Endodermal cell (in vitro differentiated cells): ENCODE measurements around the gene ARID5A. TPM values are rescaled to one million over a fixed set of nuclear protein-coding genes. Genes with fewer than 3 reads are reported as not detected.
"Not testable (repeated sequence)": the region's sequence is repeated elsewhere in the genome, so short reads cannot be mapped to it uniquely, and the experiment has no call there.

Experiments
- DNase-seq: peaks from one replicate; pipeline ENCODE4 v3.0.0-alpha.2; 2017
- H3K27ac ChIP-seq: 2 replicates; pipeline ENCODE4 v1.5.1; 2013; ENCODE audit warnings: mild to moderate bottlenecking, low read depth, low read length, moderate library complexity
- H3K27me3 ChIP-seq: 2 replicates; pipeline ENCODE4 v1.6.1; 2013; ENCODE audit warnings: mild to moderate bottlenecking, low read length, moderate library complexity; ENCODE audit not compliant: insufficient read depth, control insufficient read depth, poor library complexity, severe bottlenecking
- H3K36me3 ChIP-seq: 2 replicates; pipeline ENCODE4 v1.7.0; 2013; ENCODE audit warnings: mild to moderate bottlenecking, low read length, moderate library complexity; ENCODE audit not compliant: control insufficient read depth, insufficient read depth
- H3K4me1 ChIP-seq: one replicate; pipeline ENCODE4 v1.7.0; 2013; ENCODE audit warnings: low read length; ENCODE audit not compliant: control insufficient read depth, insufficient read depth
- H3K4me3 ChIP-seq: 2 replicates; pipeline ENCODE4 v1.5.1; 2013; ENCODE audit warnings: mild to moderate bottlenecking, low read length, moderate library complexity
- H3K9ac ChIP-seq: 2 replicates; pipeline ENCODE4 v1.6.1; 2013; ENCODE audit warnings: mild to moderate bottlenecking, low read length, moderate library complexity; ENCODE audit not compliant: poor library complexity, severe bottlenecking; ENCODE audit errors: extremely low read depth
- H3K9me3 ChIP-seq: 2 replicates; pipeline ENCODE4 v1.6.1; 2013; ENCODE audit warnings: mild to moderate bottlenecking, low read length, moderate library complexity; ENCODE audit not compliant: control insufficient read depth
- H3K27ac Mint-ChIP-seq: 2 replicates; pipeline ENCODE4 v1.8.0; 2020; ENCODE audit warnings: mixed read lengths
- H3K27me3 Mint-ChIP-seq: 2 replicates; pipeline ENCODE4 v1.8.0; 2021; ENCODE audit warnings: mild to moderate bottlenecking, mixed read lengths; ENCODE audit not compliant: insufficient read depth
- H3K36me3 Mint-ChIP-seq: 2 replicates; pipeline ENCODE4 v1.8.0; 2020; ENCODE audit warnings: low read depth, mixed read lengths
- H3K4me1 Mint-ChIP-seq: 2 replicates; pipeline ENCODE4 v1.8.0; 2020; ENCODE audit warnings: mixed read lengths
- H3K4me3 Mint-ChIP-seq: 2 replicates; pipeline ENCODE4 v1.8.0; 2020; ENCODE audit warnings: mild to moderate bottlenecking, moderate library complexity, mixed read lengths
- H3K9me3 Mint-ChIP-seq: 2 replicates; pipeline ENCODE4 v1.8.0; 2020; ENCODE audit warnings: mild to moderate bottlenecking, mixed read lengths
- CTCF ChIP-seq: fragments of 200-600 bp; sonication (generic); conservative IDR thresholded peaks from 2 replicates; pipeline ENCODE4 v1.5.0; 2021; ENCODE audit warnings: antibody characterized with exemption, mild to moderate bottlenecking
- WGBS, 2 experiments: methylation state at CpG; one replicate each; pipeline versions ENCODE4 v1.1.5 to v1.1.7; 2013; ENCODE audit warnings: missing lambda C conversion rate in 2 of 2, mixed read lengths in 1 of 2; ENCODE audit not compliant: insufficient coverage in 1 of 2, insufficient read length in 1 of 2; 5-methylcytosine and 5-hydroxymethylcytosine counted together
- total RNA-seq, 2 donors: library from RNA; stranded (reverse); fragmentation: NEBNext Ultra II Directional in 1 of 2; extraction: Animal tissue kit (Norgen Biotek cat#: 25700) in 1 of 2; gene quantifications; 2 replicates in 1 of 2; 3 replicates in 1 of 2; pipeline ENCODE4 v1.2.1, GENCODE V29; 2021

The ARID5A gene
- total RNA-seq, 2 donors from 2014 or later = 1.8 to 3.5 TPM

DNA sequence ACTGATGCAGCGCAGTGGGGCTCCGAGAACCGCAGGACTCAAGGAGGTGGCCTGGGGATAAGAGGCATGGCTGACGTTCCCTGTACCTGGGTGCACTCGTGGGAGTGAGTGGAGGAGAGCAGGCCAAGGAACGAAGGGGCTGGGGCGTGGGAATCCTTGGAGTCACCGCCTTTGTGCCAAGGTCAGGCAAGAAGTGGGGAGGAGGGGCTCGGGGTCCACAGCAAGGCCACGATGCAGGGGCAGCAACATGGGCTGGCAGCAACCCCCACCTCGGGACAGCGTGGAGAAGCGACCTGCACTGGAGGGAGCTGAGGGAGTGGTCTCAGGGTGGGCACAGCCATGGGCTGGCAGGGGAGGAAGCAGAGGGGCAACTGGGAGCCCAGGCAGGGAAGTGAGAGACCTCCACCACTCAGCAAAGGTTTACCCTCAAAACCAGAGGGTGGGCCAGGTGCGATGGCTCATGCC, 18.6 kb downstream of the ARID5A start:
- WGBS, 2 experiments = 92 to 96% methylated on average over 8 to 14 of the region's 14 CpGs
- Histone ChIP-seq H3K27ac (no peak overlapping the region), H3K4me3 (no peak overlapping the region), H3K9ac (no peak overlapping the region), H3K4me1 (no peaks in the 10 kb centered on the region), H3K36me3 (no peaks in the 10 kb centered on the region), H3K27me3 (no peaks in the 10 kb centered on the region), H3K9me3 (no peaks in the 10 kb centered on the region)
- Mint-ChIP-seq H3K36me3 (no peaks in the 10 kb centered on the region), H3K27me3 (peaks cover 5% of the 10 kb centered on the region), H3K4me3 (no peak overlapping the region), H3K27ac (no peak overlapping the region), H3K9me3 (no peaks in the 10 kb centered on the region), H3K4me1 (peaks cover 6% of the 10 kb centered on the region)
- no peak for TF ChIP-seq CTCF
- DNase-seq = no peak

DNA sequence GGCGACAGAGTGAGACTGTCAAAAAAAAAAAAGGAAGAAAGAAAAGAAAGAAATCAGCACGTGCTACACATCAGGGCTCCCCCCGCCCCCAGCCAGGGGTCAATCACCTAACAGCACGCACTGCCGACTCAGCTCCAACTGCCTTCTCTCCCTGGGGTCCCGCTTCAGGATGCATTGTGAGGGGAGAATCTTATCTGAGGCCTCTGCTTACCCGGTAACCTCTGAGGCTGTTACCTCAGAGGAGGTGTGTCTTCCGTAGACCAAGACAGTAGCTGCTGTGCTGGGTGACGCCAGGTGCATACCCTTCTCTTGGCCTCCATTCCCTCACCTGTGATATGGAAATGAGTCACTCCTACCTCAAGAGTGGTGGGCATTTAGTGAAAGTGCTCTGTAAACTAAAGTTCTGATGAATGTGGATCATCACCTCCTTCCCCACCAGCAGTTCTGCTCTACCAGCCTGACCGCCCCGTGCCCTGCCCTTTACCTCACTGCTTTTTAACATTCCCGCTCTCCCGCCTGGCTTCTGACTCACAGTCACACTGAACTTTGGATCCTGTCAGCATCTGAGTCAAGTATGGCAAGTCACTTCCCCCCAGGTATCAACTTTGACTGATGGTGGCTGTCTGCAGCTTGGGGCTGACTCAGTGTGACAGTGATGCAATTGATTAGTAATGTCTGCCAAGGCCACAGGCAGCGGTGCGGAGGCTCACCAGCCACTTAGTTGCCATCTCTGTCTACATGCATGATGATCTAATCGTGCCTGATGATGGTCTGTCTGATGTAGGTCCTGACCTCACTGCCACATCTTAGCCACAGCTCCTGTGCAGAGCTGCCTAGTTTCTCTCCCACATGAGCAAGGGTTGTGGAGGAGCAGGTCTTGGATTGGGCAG, 20.1 kb downstream of the ARID5A start:
- no peaks in the 10 kb centered on the region for H3K9me3 Mint-ChIP-seq
- H3K27ac ChIP-seq = no peak overlapping the region
- no peaks in the 10 kb centered on the region for H3K27me3 ChIP-seq
- H3K9me3 ChIP-seq = no peaks in the 10 kb centered on the region
- H3K4me3 Mint-ChIP-seq = no peak overlapping the region
- whole genome bisulfite sequencing, 2 experiments = 87 to 92% methylated on average over 10 to 16 of the region's 16 CpGs
- DNase-seq = no peak
- H3K27me3 Mint-ChIP-seq = peaks cover 5% of the 10 kb centered on the region
- H3K4me1 ChIP-seq = no peaks in the 10 kb centered on the region
- no peak overlapping the region for H3K4me3 ChIP-seq
- H3K4me1 Mint-ChIP-seq = peaks cover 6% of the 10 kb centered on the region
- no peaks in the 10 kb centered on the region for H3K36me3 Mint-ChIP-seq
- H3K27ac Mint-ChIP-seq = peak overlapping the region; percentile 19
- TF ChIP-seq CTCF = no peak
- H3K9ac ChIP-seq = no peak overlapping the region
- H3K36me3 ChIP-seq = no peaks in the 10 kb centered on the region

DNA sequence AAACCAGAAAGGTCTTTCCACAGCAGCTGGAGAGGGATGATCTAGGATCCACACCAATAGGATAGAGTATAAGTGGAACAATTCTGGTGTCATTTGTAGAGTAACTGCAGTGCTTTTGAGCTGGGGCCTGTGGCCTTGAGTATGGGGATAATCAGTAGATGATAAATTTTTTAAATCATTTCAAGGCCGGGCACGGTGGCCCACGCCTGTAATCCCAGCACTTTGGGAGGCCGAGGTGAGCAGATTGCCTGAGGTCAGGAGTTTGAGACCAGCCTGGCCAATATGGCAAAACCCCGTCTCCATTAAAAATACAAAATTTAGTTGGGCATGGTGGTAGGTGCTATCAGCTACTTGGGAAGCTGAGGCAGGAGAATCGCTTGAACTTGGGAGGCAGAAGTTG, 20.9 kb downstream of the ARID5A start:
- not testable (repeated sequence) for H3K36me3 ChIP-seq, H3K27ac Mint-ChIP-seq, H3K27ac ChIP-seq, H3K36me3 Mint-ChIP-seq, H3K4me1 Mint-ChIP-seq, H3K27me3 Mint-ChIP-seq, H3K4me3 Mint-ChIP-seq, H3K4me3 ChIP-seq, H3K9me3 ChIP-seq, H3K9me3 Mint-ChIP-seq, H3K4me1 ChIP-seq, H3K9ac ChIP-seq, H3K27me3 ChIP-seq, DNase-seq
- WGBS, 2 experiments = 93 to 100% methylated on average over 4 to 6 of the region's 6 CpGs
